ENCODE results near the gene DUSP12. TPM values are rescaled to one million over a fixed set of nuclear protein-coding genes. Genes with fewer than 3 reads are reported as not detected.
A peak's percentile ranks its signal among the peaks of the same experiment; 100 is the strongest.
"Not testable (repeated sequence)": the region's sequence is repeated elsewhere in the genome, so short reads cannot be mapped to it uniquely, and the experiment has no call there.

Gene DUSP12
- total RNA-seq, 2 donors from 2014 or later = 15.5 to 17.4 TPM

- DNase-seq (ENCODE audit: low spot score) = no peak
- intact Hi-C loops (cut with DNase I) = loop anchor here in 1 of 2 donors (5.0 kb wide), 1 partner anchor 656 kb away; no protein-coding TSS in a partner anchor
Measured at GRCh38 chr1:161763522-161764098, 14.0 kb downstream of the DUSP12 start.

- DNase-seq (ENCODE audit: low spot score) = peak; percentile 97
- intact Hi-C loops (cut with DNase I) = no loop called here
Measured at GRCh38 chr1:161766102-161766981, 16.8 kb downstream of the DUSP12 start, which contains the start of gene ATF6. ATF6 (plus strand) TSS chr1:161766320; CDS start chr1:161766361, 41 bp downstream.

GRCh38 chr1:161768461-161768860 is 18.9 kb downstream of the DUSP12 start:
- intact Hi-C loops (cut with DNase I) = no loop called here
- DNase-seq (ENCODE audit: low spot score) = no peak

- intact Hi-C loops (cut with DNase I) = no loop called here
- no peak for DNase-seq (ENCODE audit: low spot score)
Measured at GRCh38 chr1:161768986-161769672, 19.5 kb downstream of the DUSP12 start.

GRCh38 chr1:161769673-161770045 is 20.1 kb downstream of the DUSP12 start:
- DNase-seq (ENCODE audit: low spot score); intact Hi-C loops (cut with DNase I): not testable (repeated sequence)

GRCh38 chr1:161770250-161770649 is 20.7 kb downstream of the DUSP12 start:
- intact Hi-C loops (cut with DNase I) = no loop called here

GRCh38 chr1:161771161-161771560 is 21.6 kb downstream of the DUSP12 start:
- no peak for DNase-seq (ENCODE audit: low spot score)
- intact Hi-C loops (cut with DNase I) = no loop called here

More at GRCh38 chr1:161770250-161770649, 20.7 kb downstream of the DUSP12 start:
- DNase-seq (ENCODE audit: low spot score) = no peak

- intact Hi-C loops (cut with DNase I) = no loop called here
- DNase-seq (ENCODE audit: low spot score) = no peak
Measured at GRCh38 chr1:161771973-161772372, 22.4 kb downstream of the DUSP12 start.

- no peak for DNase-seq (ENCODE audit: low spot score)
- intact Hi-C loops (cut with DNase I) = no loop called here
Measured at GRCh38 chr1:161772397-161772796, 22.8 kb downstream of the DUSP12 start.

GRCh38 chr1:161773791-161774190 is 24.2 kb downstream of the DUSP12 start:
- intact Hi-C loops (cut with DNase I) = no loop called here
- DNase-seq (ENCODE audit: low spot score) = no peak

- intact Hi-C loops (cut with DNase I) = no loop called here
- no peak for DNase-seq (ENCODE audit: low spot score)
Measured at GRCh38 chr1:161777261-161777660, 27.7 kb downstream of the DUSP12 start.

- no peak for DNase-seq (ENCODE audit: low spot score)
- intact Hi-C loops (cut with DNase I) = no loop called here
Measured at GRCh38 chr1:161778522-161778921, 28.9 kb downstream of the DUSP12 start.

GRCh38 chr1:161779393-161779792 is 29.8 kb downstream of the DUSP12 start:
- intact Hi-C loops (cut with DNase I) = no loop called here
- no peak for DNase-seq (ENCODE audit: low spot score)

GRCh38 chr1:161781995-161782394 is 32.4 kb downstream of the DUSP12 start:
- intact Hi-C loops (cut with DNase I) = no loop called here
- DNase-seq (ENCODE audit: low spot score) = no peak

- no peak for DNase-seq (ENCODE audit: low spot score)
- intact Hi-C loops (cut with DNase I) = no loop called here
Measured at GRCh38 chr1:161782886-161783285, 33.3 kb downstream of the DUSP12 start.

GRCh38 chr1:161784968-161785367 is 35.4 kb downstream of the DUSP12 start:
- peak; percentile 76 for DNase-seq (ENCODE audit: low spot score)
- intact Hi-C loops (cut with DNase I) = no loop called here

GRCh38 chr1:161787355-161787754 is 37.8 kb downstream of the DUSP12 start:
- intact Hi-C loops (cut with DNase I) = no loop called here
- DNase-seq (ENCODE audit: low spot score) = peak; percentile 38

- intact Hi-C loops (cut with DNase I) = loop anchor here in 1 of 2 donors (5.0 kb wide), 1 partner anchor 247 kb away; no protein-coding TSS in a partner anchor
- no peak for DNase-seq (ENCODE audit: low spot score)
Measured at GRCh38 chr1:161790587-161791317, 41.2 kb downstream of the DUSP12 start.

All from posterior vena cava (tissue), 2 donors.